GM15510 (cell line): Measurements from ENCODE around the gene NKTR.

Source experiments
- POLR2A ChIP-seq: IDR thresholded peaks from 3 replicates; pipeline ENCODE4 v1.6.1; 2011; ENCODE audit warnings: borderline replicate concordance; ENCODE audit not compliant: insufficient read length; ENCODE audit errors: extremely low read depth

The NKTR gene

GRCh38 chr3:42662813-42663535 lies 62.5 kb downstream of the NKTR start:
- TF ChIP-seq POLR2A, result no peak

- no peak for TF ChIP-seq POLR2A
Observed at GRCh38 chr3:42663581-42664437, 63.3 kb downstream of the NKTR start.

- no peak for TF ChIP-seq POLR2A
Observed at GRCh38 chr3:42664438-42664803, 63.9 kb downstream of the NKTR start.

- TF ChIP-seq POLR2A, result no peak
Observed at GRCh38 chr3:42665050-42665878, 64.8 kb downstream of the NKTR start.

GRCh38 chr3:42666022-42666421 lies 65.5 kb downstream of the NKTR start:
- TF ChIP-seq POLR2A, result no peak

- no peak for TF ChIP-seq POLR2A
Observed at GRCh38 chr3:42666577-42666998, 66.1 kb downstream of the NKTR start.

GRCh38 chr3:42667096-42667522 lies 66.6 kb downstream of the NKTR start:
- TF ChIP-seq POLR2A, result no peak

GRCh38 chr3:42667523-42668412 lies 67.3 kb downstream of the NKTR start:
- no peak for TF ChIP-seq POLR2A

- no peak for TF ChIP-seq POLR2A
Observed at GRCh38 chr3:42668413-42668760, 67.9 kb downstream of the NKTR start.

- no peak for TF ChIP-seq POLR2A
Observed at GRCh38 chr3:42668793-42669217, 68.3 kb downstream of the NKTR start.

- TF ChIP-seq POLR2A, result no peak
Observed at GRCh38 chr3:42670051-42670576, 69.6 kb downstream of the NKTR start.

- no peak for TF ChIP-seq POLR2A
Observed at GRCh38 chr3:42670670-42671069, 70.2 kb downstream of the NKTR start.

GRCh38 chr3:42672515-42672914 lies 72.0 kb downstream of the NKTR start:
- TF ChIP-seq POLR2A, result no peak

- TF ChIP-seq POLR2A, result no peak
Observed at GRCh38 chr3:42673082-42673481, 72.6 kb downstream of the NKTR start.
